ENCODE data around the gene IL10RB.

IL10RB gene

GRCh38 chr21:33332143-33332542 lies 66.0 kb downstream of the IL10RB start:
- no peak for DNase-seq (ENCODE audit: low spot score)

GRCh38 chr21:33334191-33334590 lies 68.0 kb downstream of the IL10RB start:
- DNase-seq (ENCODE audit: low spot score) = no peak

- DNase-seq (ENCODE audit: low spot score) = no peak
These were observed 68.7 kb downstream of the IL10RB start for GRCh38 chr21:33334824-33335223.

- DNase-seq (ENCODE audit: low spot score) = no peak
These were observed 73.0 kb downstream of the IL10RB start for GRCh38 chr21:33339135-33339534.

GRCh38 chr21:33339918-33340317 lies 73.8 kb downstream of the IL10RB start:
- DNase-seq (ENCODE audit: low spot score) = no peak

GRCh38 chr21:33345751-33346238 lies 79.6 kb downstream of the IL10RB start:
- no peak for DNase-seq (ENCODE audit: low spot score)

All from globus pallidus (tissue), 1 donor.